H9 (cell line): ENCODE results near the gene APPL1. TPM values are rescaled to one million over a fixed set of nuclear protein-coding genes. Genes with fewer than 3 reads are reported as not detected.

Experiments used
- DNase-seq: peaks from one replicate; pipeline ENCODE4 v3.0.0-alpha.2; 2017
- H2AFZ ChIP-seq: one replicate; pipeline ENCODE4 v1.6.1; 2013; ENCODE audit warnings: mild to moderate bottlenecking, low read length, control low read depth, moderate library complexity
- H2AK5ac ChIP-seq: 2 replicates; pipeline ENCODE4 v1.6.1; 2013; ENCODE audit warnings: low read length, control low read depth, mixed read lengths; ENCODE audit not compliant: insufficient read length
- H2BK120ac ChIP-seq: one replicate; pipeline ENCODE4 v1.6.1; 2013; ENCODE audit warnings: low read depth, mild to moderate bottlenecking, low read length, control low read depth, inconsistent platforms; ENCODE audit not compliant: poor library complexity, severe bottlenecking
- H2BK12ac ChIP-seq: 2 replicates; pipeline ENCODE4 v1.6.1; 2013; ENCODE audit warnings: low read length, control low read depth, mixed read lengths, low read depth; ENCODE audit not compliant: insufficient read length
- H2BK15ac ChIP-seq: 2 replicates; pipeline ENCODE4 v1.6.1; 2013; ENCODE audit warnings: low read depth, low read length, control low read depth
- H2BK20ac ChIP-seq: one replicate; pipeline ENCODE4 v1.6.1; 2013; ENCODE audit warnings: low read depth, mild to moderate bottlenecking, low read length, control low read depth, inconsistent platforms; ENCODE audit not compliant: poor library complexity, severe bottlenecking
- H2BK5ac ChIP-seq: 2 replicates; pipeline ENCODE4 v1.6.1; 2013; ENCODE audit warnings: low read length, control low read depth, mixed read lengths; ENCODE audit not compliant: insufficient read length
- H3K14ac ChIP-seq: 2 replicates; pipeline ENCODE4 v1.6.1; 2013; ENCODE audit warnings: low read length, control low read depth; ENCODE audit not compliant: insufficient read depth
- H3K18ac ChIP-seq: 2 replicates; pipeline ENCODE4 v1.6.1; 2013; ENCODE audit warnings: low read depth, mild to moderate bottlenecking, mixed read lengths, low read length, control low read depth; ENCODE audit not compliant: insufficient read length
- H3K23ac ChIP-seq: 2 replicates; pipeline ENCODE4 v1.6.1; 2013; ENCODE audit warnings: low read length, control low read depth, mixed read lengths, low read depth; ENCODE audit not compliant: insufficient read length
- H3K23me2 ChIP-seq: 2 replicates; pipeline ENCODE4 v1.6.1; 2013; ENCODE audit warnings: low read depth, mild to moderate bottlenecking, mixed read lengths, low read length, control low read depth; ENCODE audit not compliant: insufficient read length, poor library complexity, severe bottlenecking
- H3K27ac ChIP-seq: 2 replicates; pipeline ENCODE4 v1.5.1; 2013; ENCODE audit warnings: low read length, control low read depth, mixed read lengths, low read depth; ENCODE audit not compliant: insufficient read length
- H3K27me3 ChIP-seq: 2 replicates; pipeline ENCODE4 v1.6.1; 2013; ENCODE audit warnings: low read length, control low read depth, inconsistent platforms; ENCODE audit not compliant: insufficient read depth
- H3K4ac ChIP-seq: 2 replicates; pipeline ENCODE4 v1.6.1; 2013; ENCODE audit warnings: low read depth, mild to moderate bottlenecking, control low read depth, inconsistent platforms, low read length, moderate library complexity
- H3K4me1 ChIP-seq: 2 replicates; pipeline ENCODE4 v1.6.1; 2013; ENCODE audit warnings: low read length, control low read depth, inconsistent platforms; ENCODE audit not compliant: insufficient read depth
- H3K4me2 ChIP-seq: 2 replicates; pipeline ENCODE4 v1.6.1; 2013; ENCODE audit warnings: low read length, control low read depth, mixed read lengths; ENCODE audit not compliant: insufficient read length, insufficient read depth
- H3K56ac ChIP-seq: 2 replicates; pipeline ENCODE4 v1.6.1; 2013; ENCODE audit warnings: low read depth, mild to moderate bottlenecking, mixed read lengths, low read length, control low read depth; ENCODE audit not compliant: insufficient read length
- H3K79me1 ChIP-seq: 2 replicates; pipeline ENCODE4 v1.6.1; 2013; ENCODE audit warnings: low read depth, mild to moderate bottlenecking, moderate library complexity, low read length, control low read depth, inconsistent platforms; ENCODE audit not compliant: insufficient read depth, poor library complexity, severe bottlenecking
- H3K79me2 ChIP-seq: 2 replicates; pipeline ENCODE4 v1.6.1; 2013; ENCODE audit warnings: low read length, control low read depth, inconsistent platforms; ENCODE audit not compliant: insufficient read depth
- H3K9ac ChIP-seq: 2 replicates; pipeline ENCODE4 v1.6.1; 2013; ENCODE audit warnings: low read length, control low read depth, mixed read lengths; ENCODE audit not compliant: insufficient read length; ENCODE audit errors: extremely low read depth
- H3K9me3 ChIP-seq: one replicate; pipeline ENCODE4 v1.6.1; 2013; ENCODE audit warnings: low read depth, low read length, inconsistent platforms; ENCODE audit not compliant: control insufficient read depth
- H3T11ph ChIP-seq: one replicate; pipeline ENCODE4 v1.6.1; 2013; ENCODE audit warnings: mild to moderate bottlenecking, low read length, control low read depth, inconsistent platforms
- H4K20me1 ChIP-seq: one replicate; pipeline ENCODE4 v1.6.1; 2013; ENCODE audit not compliant: control insufficient read depth, insufficient read length, insufficient read depth
- H4K5ac ChIP-seq: 2 replicates; pipeline ENCODE4 v1.6.1; 2013; ENCODE audit warnings: low read depth, mild to moderate bottlenecking, mixed read lengths, low read length, control low read depth; ENCODE audit not compliant: insufficient read length
- H4K8ac ChIP-seq: replicated peaks from 2 replicates; pipeline ENCODE4 v1.6.1; 2013; ENCODE audit warnings: low read length, control low read depth, mixed read lengths, low read depth; ENCODE audit not compliant: insufficient read length
- H4K91ac ChIP-seq: 2 replicates; pipeline ENCODE4 v1.6.1; 2013; ENCODE audit warnings: low read depth, mild to moderate bottlenecking, moderate library complexity, mixed read lengths, low read length, control low read depth; ENCODE audit not compliant: insufficient read length
- H3K27ac Mint-ChIP-seq, 3 experiments: 2 replicates in 2 of 3; 3 replicates in 1 of 3; pipeline ENCODE4 v1.8.0; 2020 to 2021; ENCODE audit warnings: mixed read lengths in 3 of 3, mild to moderate bottlenecking in 1 of 3, moderate library complexity in 1 of 3
- H3K27me3 Mint-ChIP-seq: 2 replicates; pipeline ENCODE4 v1.8.0; 2021; ENCODE audit warnings: low read depth, mild to moderate bottlenecking, moderate library complexity, mixed read lengths
- H3K36me3 Mint-ChIP-seq, 3 experiments: 2 replicates in 2 of 3; 3 replicates in 1 of 3; pipeline ENCODE4 v1.8.0; 2020 to 2021; ENCODE audit warnings: low read depth in 3 of 3, mixed read lengths in 3 of 3; ENCODE audit not compliant: insufficient read depth in 1 of 3
- H3K4me1 Mint-ChIP-seq, 2 experiments: 2 replicates each; pipeline ENCODE4 v1.8.0; 2020; ENCODE audit warnings: mixed read lengths in 2 of 2
- H3K4me3 Mint-ChIP-seq, 2 experiments: 2 replicates in 1 of 2; 3 replicates in 1 of 2; pipeline ENCODE4 v1.8.0; 2020 to 2021; ENCODE audit warnings: mild to moderate bottlenecking in 2 of 2, mixed read lengths in 2 of 2, moderate library complexity in 1 of 2
- H3K9me3 Mint-ChIP-seq, 2 experiments: 2 replicates in 1 of 2; 3 replicates in 1 of 2; pipeline ENCODE4 v1.8.0; 2020; ENCODE audit warnings: mild to moderate bottlenecking in 2 of 2, mixed read lengths in 2 of 2, moderate library complexity in 1 of 2
- WGBS: extraction: QIAGEN DNeasy Blood & Tissue Kit; methylation state at CpG from one replicate; pipeline ENCODE4 v1.1.7; 2013; ENCODE audit warnings: missing lambda C conversion rate, low lambda C conversion rate, mixed read lengths; ENCODE audit not compliant: insufficient read length; ENCODE audit errors: extremely low coverage; 5-methylcytosine and 5-hydroxymethylcytosine counted together
- total RNA-seq: library from RNA; stranded (reverse); gene quantifications from 2 replicates; pipeline ENCODE4 v1.2.1, GENCODE V29; 2021
- TF ChIP-seq, protein P1 (sequence below): fragments of 200-600 bp; sonication (generic); conservative IDR thresholded peaks from 3 replicates; pipeline ENCODE4 v1.8.0; 2021; ENCODE audit warnings: antibody characterized with exemption, mild to moderate bottlenecking

Gene APPL1
- total RNA-seq, 1 experiment from 2014 or later: 34.4 TPM

DNA sequence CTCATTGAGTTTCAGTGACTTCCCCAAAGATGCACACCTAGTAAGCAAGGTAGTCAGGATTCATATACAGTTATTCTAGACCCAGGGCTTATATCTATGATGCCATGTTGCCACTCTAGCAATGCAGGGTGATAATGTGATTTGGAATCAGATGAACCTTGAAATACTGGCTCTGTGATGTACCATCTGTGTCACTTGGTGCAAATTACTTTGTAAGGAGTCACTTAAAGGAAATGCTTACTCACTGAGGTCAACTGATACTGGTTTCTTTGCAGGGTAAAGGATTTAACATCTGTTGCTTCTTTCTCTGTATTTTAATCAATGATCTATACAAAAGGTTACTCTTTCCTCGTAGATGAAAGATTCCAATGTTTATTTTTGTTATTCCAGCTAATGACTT is 54.2 kb downstream of the APPL1 start:
- Histone ChIP-seq H3K9me3 (no peaks in the 10 kb centered on the region), H4K5ac (no peak overlapping the region), H3K27ac (no peak overlapping the region), H3K27me3 (no peaks in the 10 kb centered on the region), H2BK12ac (no peak overlapping the region), H3T11ph (no peak overlapping the region), H3K14ac (no peak overlapping the region), H3K4me2 (no peak overlapping the region), H3K4me1 (no peaks in the 10 kb centered on the region), H3K79me1 (no peaks in the 10 kb centered on the region), H2BK15ac (no peak overlapping the region), H4K8ac (no peak overlapping the region), H2BK5ac (no peak overlapping the region), H3K9ac (no peak overlapping the region), H2AK5ac (no peak overlapping the region), H2BK120ac (no peak overlapping the region), H4K91ac (no peak overlapping the region), H3K23me2 (no peaks in the 10 kb centered on the region), H3K79me2 (no peaks in the 10 kb centered on the region), H3K56ac (no peak overlapping the region), H4K20me1 (no peaks in the 10 kb centered on the region), H2BK20ac (no peak overlapping the region), H3K4ac (no peak overlapping the region), H2AFZ (no peak overlapping the region), H3K23ac (no peak overlapping the region), H3K18ac (no peak overlapping the region)
- H3K27ac Mint-ChIP-seq: no peak overlapping the region
- H3K4me3 Mint-ChIP-seq: no peak overlapping the region
- DNase-seq: no peak
- peaks cover 1% of the 10 kb centered on the region; the same call in 1 of the 2 replicates for H3K27me3 Mint-ChIP-seq
- H3K9me3 Mint-ChIP-seq: peaks cover 13% of the 10 kb centered on the region in 2 experiments; a peak in 4 of 5 replicates
- no peaks in the 10 kb centered on the region for H3K4me1 Mint-ChIP-seq
- peaks cover 2 to 7% (median 5%) of the 10 kb centered on the region in 3 experiments; a peak in 4 of 7 replicates for H3K36me3 Mint-ChIP-seq
- TF ChIP-seq, protein P1, sequence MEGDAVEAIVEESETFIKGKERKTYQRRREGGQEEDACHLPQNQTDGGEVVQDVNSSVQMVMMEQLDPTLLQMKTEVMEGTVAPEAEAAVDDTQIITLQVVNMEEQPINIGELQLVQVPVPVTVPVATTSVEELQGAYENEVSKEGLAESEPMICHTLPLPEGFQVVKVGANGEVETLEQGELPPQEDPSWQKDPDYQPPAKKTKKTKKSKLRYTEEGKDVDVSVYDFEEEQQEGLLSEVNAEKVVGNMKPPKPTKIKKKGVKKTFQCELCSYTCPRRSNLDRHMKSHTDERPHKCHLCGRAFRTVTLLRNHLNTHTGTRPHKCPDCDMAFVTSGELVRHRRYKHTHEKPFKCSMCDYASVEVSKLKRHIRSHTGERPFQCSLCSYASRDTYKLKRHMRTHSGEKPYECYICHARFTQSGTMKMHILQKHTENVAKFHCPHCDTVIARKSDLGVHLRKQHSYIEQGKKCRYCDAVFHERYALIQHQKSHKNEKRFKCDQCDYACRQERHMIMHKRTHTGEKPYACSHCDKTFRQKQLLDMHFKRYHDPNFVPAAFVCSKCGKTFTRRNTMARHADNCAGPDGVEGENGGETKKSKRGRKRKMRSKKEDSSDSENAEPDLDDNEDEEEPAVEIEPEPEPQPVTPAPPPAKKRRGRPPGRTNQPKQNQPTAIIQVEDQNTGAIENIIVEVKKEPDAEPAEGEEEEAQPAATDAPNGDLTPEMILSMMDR: no peak
- WGBS: no CpG with 5 or more reads among the region's 1 CpG
